GM21619 (cell line): Measurements from ENCODE around the gene MED12L.

Source experiments
- ATAC-seq: cut with Tn5 transposase; IDR thresholded peaks from one replicate; pipeline ENCODE4 v1.9.1; 2021; ENCODE audit not compliant: unreplicated experiment

Gene MED12L

GRCh38 chr3:151479452-151479851, 394.0 kb downstream of the MED12L start:
- ATAC-seq: no peak

GRCh38 chr3:151480492-151480891, 395.0 kb downstream of the MED12L start:
- no peak for ATAC-seq

- no peak for ATAC-seq
Observed at GRCh38 chr3:151483488-151483887, 398.0 kb downstream of the MED12L start.

GRCh38 chr3:151483961-151484520, 398.6 kb downstream of the MED12L start:
- ATAC-seq: no peak
